GOT3 (cell line): Measurements from ENCODE around the gene APBA2.

Experiments
- DNase-seq: peaks from one replicate; lab custom pipeline; 2025; ENCODE audit warnings: mixed read lengths; lab: John Stamatoyannopoulos, UW

The APBA2 gene

GRCh38 chr15:28957606-28958498 lies 72.1 kb downstream of the APBA2 start:
- no peak for DNase-seq

GRCh38 chr15:28959326-28959725 lies 73.6 kb downstream of the APBA2 start:
- no peak for DNase-seq

- no peak for DNase-seq
Observed at GRCh38 chr15:28960979-28961378, 75.2 kb downstream of the APBA2 start.

GRCh38 chr15:28961391-28961790 lies 75.6 kb downstream of the APBA2 start:
- DNase-seq, result no peak

GRCh38 chr15:28962851-28963710 lies 77.3 kb downstream of the APBA2 start:
- DNase-seq, result no peak

GRCh38 chr15:28963711-28964081 lies 77.9 kb downstream of the APBA2 start:
- no peak for DNase-seq

- DNase-seq, result no peak
Observed at GRCh38 chr15:28964098-28964497, 78.3 kb downstream of the APBA2 start.

- DNase-seq, result no peak
Observed at GRCh38 chr15:28967066-28967465, 81.3 kb downstream of the APBA2 start.

- DNase-seq, result no peak
Observed at GRCh38 chr15:28967990-28968389, 82.2 kb downstream of the APBA2 start.

GRCh38 chr15:28969511-28970085 lies 83.8 kb downstream of the APBA2 start:
- DNase-seq, result no peak

GRCh38 chr15:28974142-28974541 lies 88.4 kb downstream of the APBA2 start:
- DNase-seq, result no peak

- no peak for DNase-seq
Observed at GRCh38 chr15:28975766-28976179, 90.0 kb downstream of the APBA2 start.

GRCh38 chr15:28977377-28978010 lies 91.7 kb downstream of the APBA2 start:
- DNase-seq, result no peak

- DNase-seq, result no peak
Observed at GRCh38 chr15:28978011-28978378, 92.2 kb downstream of the APBA2 start.

- no peak for DNase-seq
Observed at GRCh38 chr15:28978661-28979060, 92.9 kb downstream of the APBA2 start.

GRCh38 chr15:28979208-28979841 lies 93.6 kb downstream of the APBA2 start:
- DNase-seq, result no peak

GRCh38 chr15:28980709-28981350 lies 95.1 kb downstream of the APBA2 start:
- DNase-seq, result no peak

- DNase-seq, result no peak
Observed at GRCh38 chr15:28981351-28981720, 95.6 kb downstream of the APBA2 start.

GRCh38 chr15:28981921-28982320 lies 96.1 kb downstream of the APBA2 start:
- no peak for DNase-seq

- DNase-seq, result no peak
Observed at GRCh38 chr15:28982886-28983285, 97.1 kb downstream of the APBA2 start.
